GM18868 (cell line): Measurements from ENCODE around the gene CDCA4.

Source experiments
- ATAC-seq: cut with Tn5 transposase; IDR thresholded peaks from one replicate; pipeline ENCODE4 v1.9.1; 2021; ENCODE audit warnings: mild to moderate bottlenecking, moderate library complexity; ENCODE audit not compliant: unreplicated experiment

The CDCA4 gene

DNA sequence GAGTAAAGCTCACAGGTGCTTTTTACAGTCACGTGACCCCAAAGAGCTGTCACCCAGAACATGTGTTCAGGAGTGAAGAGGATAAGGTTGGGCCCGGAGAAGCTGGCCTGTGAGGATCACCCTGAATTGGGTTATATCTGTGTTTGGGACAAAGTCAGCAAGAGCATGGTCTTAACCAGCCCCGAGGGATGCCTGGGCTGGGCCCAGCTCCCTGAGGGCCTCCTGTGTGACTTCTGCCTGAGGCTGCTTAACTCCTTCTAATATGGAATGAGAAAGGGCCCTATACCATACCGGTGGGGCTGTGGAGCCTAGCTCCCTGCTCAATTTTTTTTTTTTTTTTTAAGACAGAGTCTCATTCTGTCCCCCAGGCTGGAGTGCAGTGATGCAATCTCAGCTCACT, 2.5 kb downstream of the CDCA4 start:
- no peak for ATAC-seq

DNA sequence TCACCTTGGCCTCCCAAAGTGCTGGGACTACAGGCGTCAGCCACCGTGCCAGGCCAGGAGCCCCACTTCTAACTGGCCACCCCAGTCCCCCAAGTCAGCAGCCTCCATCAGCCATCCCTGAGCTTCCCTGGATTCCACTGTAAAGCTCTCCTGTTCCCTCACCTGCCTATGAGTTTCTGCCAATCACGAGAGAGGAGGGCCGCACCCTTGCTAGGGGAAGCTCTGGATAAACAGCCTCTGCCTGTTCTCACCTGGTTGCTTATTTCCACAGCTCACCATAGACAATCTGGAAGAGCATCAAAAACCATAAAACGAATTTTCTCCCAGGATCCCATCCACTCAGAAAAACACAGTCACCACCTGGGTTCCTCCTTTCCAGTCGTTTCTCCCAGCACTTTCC, 5.0 kb downstream of the CDCA4 start:
- ATAC-seq: no peak

DNA sequence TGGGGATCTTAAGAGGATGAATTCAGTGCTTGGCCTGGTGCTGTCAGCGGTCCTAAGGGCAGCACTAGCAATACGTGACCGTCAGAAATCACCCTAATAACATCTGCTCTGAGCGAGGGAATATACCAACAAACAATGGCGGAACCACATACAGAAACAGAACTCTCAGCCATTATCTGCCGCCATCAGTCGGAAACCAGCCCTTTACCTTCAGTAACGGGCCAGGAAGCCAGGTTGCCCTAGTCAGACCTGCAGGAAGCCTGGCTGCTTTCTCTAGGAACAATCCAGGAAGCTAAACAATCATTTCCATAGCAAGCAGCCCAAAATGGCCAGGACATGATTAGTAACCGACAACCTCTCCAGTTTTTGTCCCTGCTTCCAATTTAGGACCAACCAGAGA, 5.6 kb downstream of the CDCA4 start:
- ATAC-seq: no peak

DNA sequence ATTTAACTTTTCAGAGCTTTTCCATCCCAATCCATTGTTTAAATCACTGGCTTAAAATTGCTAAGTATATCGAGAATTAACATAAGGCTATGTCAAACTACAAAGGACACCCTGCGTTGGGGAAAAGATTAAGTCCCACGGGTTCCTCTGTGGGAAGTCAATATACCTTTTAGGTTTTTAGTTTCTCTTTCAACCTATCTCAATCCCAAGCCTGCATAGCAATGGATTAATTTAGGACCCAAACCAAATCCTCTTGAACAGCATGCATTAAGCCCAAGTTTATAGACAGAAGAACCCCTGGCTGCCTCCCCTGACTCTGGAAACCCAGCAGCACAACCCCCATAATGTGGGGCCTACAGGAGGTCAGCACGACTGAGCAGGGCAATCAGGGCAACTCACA, 6.3 kb downstream of the CDCA4 start:
- ATAC-seq: no peak

DNA sequence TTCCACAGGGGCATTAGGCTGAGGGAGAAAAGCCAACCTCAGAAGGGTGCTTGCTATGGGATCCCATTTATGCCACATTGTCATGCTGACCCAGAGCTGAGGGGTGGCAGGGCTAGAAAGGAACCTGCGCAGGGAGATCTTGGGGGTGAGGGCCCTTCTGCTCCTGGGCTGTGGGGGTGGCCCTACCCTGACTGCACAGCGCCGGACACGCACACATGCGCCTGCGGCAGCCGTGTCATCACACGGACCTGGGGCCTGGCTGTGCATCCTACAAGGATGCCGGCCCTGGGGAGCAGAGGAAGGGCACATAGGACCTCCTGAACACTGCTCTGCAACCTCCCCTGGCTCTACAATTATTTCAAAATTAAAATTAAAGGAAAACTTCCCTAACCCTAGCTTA, 6.9 kb downstream of the CDCA4 start:
- no peak for ATAC-seq

DNA sequence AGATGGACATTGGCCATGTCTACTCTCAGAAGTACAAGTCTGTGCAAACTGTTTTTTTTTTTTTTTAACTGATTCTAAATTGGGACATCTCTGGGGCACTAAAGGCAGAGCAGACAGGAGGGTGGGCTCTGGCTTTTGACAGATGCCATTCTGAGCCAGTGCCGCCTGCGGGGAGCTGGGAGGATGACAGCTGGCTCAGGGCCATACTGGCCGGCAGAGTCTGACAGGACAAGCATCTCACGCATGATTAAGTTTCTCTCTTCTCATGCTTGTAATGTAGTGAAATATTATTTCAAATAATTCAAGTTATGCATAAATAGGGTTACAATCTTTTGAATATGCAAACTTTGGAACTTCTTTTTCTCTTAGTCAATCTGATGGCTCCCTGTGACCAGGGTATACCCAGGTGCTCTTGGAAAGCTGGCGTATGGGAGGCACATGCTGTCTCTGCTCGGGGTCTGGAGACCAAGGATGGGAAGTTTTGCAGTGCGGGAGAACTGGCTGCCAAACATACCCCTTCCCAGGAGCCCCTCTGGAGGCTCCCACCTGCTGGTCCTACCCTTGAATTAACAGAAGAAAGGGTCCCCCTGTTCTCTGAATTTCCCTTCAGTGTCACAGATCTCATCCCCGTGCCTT, 7.6 kb downstream of the CDCA4 start:
- ATAC-seq: no peak

DNA sequence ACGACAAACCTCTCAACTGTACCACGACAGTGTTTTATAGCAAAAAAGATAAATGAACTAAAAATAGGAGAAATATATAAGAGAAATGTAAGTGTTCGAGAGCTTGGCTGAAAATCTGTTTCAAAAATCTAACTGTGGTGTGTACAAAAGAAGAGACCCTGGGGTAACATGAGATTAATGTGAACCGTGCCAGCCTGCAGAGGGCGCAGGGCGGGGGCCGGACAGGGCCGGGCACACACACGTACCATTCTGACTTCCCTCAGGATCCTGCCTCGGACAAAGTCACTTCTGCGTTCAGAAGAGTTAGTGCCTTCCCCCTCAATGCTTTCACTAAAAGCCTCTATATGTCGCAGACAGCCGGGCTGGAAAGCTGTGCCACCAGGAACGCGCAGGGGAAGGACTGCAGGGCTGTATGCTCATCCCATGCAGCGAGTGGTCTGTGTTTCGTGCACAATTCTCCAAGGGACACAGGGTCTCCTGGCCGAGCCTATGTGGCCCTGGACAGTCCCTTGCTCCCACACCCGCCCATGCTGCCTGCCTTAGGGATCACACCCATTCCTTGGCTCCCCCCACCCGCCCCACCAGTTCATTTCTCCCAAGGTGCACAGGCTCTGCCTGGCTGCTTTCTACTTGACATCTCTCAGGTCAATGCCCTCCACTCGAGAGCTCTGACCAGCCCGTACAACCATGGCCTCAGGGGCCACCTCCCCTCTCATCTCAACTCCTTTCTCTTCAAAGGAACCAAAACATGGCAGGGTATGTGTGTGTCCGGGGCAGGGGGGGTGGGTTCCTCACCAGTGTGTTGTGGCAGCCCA, 8.5 kb downstream of the CDCA4 start:
- no peak for ATAC-seq

DNA sequence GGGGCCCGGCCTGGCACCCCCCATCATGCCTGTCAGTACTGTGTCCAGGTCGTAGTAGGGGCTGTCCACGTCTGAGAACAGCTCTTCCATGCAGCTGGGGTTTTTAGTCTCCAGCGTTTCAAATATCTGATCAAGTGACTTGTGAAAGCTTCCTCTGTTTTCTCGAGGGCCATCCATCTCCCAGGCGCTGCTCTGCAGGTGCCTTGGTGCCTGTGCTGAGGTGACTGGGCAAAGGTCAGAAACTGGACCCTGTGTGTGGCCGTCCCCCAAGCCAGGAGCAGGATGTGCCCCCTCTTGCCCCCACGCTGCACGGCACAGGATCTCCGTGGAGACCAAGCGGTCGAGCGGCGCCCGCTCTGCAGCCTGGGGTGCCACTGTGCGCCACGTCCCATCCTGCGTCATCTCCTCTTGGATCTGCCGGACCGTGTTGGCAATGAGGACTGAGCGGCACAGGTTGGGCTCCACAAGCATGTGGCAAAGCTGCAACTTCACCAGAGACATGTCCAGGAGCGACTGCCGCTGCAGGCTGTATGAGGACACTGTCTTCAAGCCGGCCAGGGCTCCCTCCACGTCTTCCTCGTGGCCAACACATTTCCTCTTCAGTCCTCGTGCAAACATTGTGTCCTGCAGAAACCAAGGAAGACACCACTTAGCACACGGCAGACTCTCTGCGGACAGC, 9.4 kb downstream of the CDCA4 start:
- no peak for ATAC-seq

DNA sequence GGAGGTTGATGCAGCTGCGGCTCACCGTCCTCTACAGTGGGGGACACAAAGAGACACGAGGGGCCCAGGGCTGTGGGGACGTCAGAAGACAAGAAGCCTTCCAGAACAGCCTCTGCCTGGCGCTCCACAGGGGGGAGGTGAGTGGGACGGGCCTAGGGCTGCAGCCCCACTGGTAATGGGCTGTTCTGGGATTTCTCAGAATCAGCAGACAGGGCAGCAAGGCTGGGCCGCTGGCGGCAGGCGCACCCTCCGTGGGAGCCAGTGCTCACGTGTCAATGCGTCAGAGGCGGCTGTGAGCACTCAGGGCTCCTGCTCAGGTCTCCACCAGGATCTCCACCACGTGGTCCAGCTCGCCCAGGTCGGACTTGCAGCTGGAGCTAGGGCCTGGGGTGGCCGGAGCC, 10.0 kb downstream of the CDCA4 start:
- ATAC-seq: no peak

DNA sequence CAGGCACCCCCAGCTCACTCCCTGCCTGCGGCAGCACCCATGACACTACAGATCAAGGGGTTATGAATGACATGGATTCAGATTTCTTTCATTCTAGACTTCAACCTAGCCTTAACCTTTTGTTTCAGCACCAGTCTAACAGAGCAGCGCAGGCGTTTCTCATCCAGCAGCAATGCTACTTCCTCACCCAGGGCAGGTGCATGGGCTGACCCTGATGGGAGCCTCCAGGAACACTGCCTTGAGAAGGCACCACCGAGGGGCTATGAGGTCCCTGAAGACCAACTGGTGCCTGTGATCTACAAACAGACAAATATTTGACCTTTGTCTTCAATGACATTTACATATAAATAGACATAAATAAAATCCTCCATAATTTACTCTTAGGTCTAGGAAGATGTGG, 10.8 kb downstream of the CDCA4 start:
- no peak for ATAC-seq

DNA sequence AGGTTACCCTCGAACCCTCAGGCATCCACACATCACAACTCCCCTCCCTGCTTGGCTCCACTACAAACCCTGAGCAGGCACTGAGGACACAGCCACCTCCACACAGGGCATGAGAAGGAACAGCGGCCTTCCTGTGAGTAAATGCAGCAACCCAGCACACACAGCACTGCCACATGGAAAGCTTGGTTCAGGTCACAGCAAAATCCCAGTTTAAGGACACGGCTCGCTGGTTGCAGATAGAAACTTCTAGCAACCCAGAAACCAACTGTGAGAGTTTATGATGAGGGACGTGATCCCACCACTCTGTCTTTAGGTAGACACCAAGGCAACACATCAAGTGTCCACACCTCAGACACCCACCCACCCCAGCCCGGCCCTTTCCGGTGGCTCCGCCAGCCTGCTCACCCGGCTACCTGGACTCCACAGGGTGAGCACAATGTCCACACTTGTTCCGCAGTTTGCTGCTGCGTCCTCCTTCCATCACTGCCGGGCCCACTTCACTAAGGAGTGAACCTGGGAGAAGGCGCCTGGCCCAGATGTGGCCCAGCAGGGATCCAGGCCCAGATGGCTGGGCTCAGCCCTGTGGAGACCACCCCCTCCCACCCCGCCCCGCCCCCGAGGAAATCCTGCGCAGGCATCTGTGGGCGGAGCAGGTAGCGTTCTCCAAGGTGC, 13.2 kb downstream of the CDCA4 start:
- no peak for ATAC-seq

DNA sequence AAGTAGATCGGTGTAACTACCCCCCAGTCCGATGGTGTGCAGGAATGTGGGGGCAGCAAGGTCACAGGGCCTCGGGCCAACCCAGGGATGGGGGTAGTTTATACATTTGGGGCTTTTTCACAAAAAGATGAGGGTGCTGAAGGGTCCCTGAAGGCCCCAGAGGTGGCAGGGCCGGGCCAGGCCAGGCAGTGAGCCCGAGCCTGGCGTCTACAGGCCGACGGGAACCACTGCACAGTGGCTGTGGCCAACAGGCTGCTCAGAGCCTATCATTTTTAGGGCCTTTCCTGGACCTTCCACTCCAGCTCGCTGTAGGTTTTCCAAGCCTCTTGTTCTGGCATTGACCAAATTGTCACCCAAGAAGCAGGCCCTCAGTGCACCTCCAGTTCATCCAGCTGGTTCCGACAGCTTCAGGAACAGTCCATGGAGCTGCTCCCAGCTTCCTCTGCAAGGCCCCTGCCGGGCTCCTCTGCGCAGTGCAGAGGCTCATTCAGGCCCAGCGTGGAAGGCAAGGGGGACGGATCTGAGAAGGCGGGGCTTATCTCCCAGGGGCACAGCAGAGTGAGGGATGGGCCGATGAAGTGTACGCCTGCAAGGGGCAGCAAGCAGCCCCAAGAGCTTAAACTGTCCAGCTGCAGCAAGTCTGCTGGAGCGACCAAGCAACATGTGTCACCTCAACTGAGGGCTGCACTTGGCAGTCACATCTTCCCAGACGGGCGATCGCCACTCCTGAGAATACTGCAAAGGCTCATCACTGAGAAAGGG, 13.9 kb downstream of the CDCA4 start:
- ATAC-seq: no peak

DNA sequence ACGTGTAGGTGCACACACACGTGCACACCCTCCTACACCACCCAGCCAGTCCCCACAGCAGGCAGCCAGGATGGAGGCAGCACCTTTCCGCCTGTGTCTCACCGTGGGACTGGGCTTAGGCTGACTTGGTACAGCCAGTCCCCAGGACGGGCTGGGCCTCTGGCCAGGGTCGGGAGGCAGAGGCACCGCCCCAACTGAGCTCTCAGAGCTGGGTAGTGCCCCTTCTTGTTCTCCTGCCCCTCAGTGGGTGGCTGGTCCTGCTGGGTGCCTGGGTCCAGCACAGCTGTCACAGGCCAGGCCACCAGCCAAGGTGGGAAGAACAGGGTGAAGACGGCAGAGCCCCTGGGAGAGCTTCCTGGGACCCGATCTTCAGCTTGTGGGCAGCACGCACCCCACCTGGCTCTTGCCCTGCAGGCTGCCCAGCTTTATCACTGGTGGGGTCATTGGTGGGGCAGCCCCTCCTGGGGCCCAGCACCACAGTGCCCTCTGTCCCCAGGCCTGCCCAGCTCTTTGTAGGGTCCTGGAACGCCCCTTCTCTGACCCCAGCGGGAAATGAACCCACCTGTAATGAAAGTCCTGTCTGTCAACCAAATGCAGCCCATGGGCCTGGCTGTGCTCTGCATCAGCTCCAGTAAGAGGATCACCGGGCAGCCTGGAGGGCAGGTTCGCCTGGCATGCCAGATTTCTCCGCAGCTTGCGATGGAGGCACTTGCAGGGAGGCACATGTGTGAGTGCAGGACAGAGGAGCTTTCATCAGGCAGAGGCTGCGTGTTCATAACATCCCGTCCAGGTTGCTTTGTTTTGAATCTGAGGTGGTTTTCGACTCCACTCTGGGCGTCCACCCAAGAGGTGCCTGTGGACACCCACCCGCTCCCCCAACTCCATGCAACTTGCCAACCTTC, 14.7 kb downstream of the CDCA4 start:
- ATAC-seq: no peak

DNA sequence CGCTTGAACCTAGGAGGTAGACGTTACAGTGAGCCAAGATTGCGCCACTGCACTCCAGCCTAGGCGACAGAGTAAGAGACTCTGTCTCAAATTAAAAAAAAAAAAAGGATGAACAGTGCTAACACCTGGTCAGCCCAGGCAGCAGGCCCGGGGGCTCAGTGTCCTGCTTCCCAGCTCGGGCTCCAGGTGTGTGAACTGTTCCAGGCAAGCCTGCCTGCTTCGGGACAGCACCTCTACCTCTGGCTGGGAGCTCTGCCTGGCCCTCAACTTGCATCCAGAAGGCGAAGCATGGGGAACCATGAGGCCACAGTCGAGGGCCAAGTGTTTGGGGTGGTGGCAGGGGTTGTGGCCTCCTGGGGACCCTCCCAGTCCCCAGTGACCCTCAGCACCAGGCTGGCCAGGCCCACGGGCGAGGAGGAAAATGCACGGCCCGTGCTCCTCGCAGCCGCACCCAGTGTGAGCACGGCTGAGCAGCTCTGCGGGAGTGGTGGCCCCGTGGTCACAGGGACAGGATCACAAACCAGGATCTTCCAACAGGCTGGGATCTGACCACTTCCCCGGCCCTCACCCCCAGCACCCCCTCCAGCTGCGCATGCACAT, 15.5 kb downstream of the CDCA4 start:
- ATAC-seq: no peak

DNA sequence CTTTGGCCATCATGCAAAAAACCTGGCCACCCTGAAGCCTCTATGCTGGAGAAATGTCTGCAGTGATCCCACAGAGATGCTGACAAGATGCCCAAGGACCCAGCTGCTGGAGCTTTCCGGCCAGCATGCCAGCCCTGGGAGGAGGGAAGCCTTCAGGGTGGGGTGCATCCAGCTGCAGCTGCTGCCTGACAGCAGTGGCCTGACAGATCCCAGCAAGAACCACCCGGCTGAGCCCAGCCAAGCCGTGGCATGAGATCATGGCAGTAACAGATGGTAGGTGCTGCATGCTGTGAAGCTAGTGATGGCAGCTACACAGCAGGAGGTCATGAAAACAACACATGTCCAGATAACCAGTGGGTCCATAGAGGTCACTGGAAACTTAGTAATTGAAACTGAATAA, 21.5 kb downstream of the CDCA4 start:
- no peak for ATAC-seq

DNA sequence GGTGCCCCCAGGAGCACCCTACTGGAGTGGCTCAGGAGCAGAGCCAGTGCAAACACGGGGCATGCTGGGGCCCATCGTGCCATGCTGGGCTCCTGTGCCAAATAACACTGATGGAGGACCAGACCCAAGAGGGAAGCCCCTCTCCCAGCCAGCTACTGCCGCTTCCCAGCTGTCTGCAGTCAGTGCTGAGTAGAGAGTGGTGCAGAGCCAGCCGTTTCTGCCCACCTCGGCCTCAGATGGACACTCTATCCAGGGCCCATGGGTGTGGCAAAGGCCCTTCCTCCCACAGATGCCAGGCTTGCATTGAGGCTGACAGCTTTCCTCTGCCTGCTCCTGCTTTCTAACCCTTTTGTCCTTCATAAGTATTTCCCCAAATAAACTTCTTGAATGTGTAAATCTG, 22.1 kb downstream of the CDCA4 start:
- no peak for ATAC-seq

DNA sequence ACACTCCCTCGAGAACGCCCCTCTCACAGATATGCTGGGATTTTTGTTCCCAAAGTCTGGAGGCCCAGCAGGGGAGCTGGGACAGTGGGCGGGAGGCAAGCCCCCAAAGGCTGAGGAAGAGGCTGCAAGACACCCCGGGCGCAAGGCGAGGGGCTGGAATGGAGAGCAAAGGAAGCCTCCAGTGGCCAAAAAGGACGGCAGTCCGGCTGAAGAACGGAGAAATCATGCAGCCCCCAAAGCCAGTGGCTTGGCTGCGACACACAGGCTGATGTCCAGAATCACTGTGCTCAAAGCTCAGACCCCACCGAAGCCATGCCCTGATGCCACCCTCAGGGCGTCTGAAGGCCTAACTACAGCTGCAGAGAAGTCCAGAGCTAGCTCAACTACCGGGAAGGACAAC, 24.4 kb downstream of the CDCA4 start:
- ATAC-seq: no peak

DNA sequence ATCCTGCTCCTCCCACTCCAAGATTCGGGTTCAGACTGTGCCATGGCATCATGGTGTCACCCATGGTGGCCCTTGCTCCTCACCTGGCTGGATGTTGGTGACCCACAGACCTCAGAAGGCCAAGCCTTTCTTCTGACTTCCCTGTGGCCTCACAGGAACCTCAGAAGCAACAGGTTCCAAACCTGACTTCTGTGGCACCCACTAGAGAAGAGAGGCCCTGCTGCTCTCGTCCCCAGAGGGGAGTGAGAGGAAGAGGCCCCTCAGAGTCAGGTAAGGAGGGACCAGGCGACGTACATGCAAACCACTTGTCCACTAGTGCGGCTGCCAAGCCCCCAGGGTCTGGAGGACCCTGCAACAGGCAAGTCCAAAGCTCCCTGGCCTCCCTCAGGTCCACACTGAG, 24.9 kb downstream of the CDCA4 start:
- no peak for ATAC-seq

DNA sequence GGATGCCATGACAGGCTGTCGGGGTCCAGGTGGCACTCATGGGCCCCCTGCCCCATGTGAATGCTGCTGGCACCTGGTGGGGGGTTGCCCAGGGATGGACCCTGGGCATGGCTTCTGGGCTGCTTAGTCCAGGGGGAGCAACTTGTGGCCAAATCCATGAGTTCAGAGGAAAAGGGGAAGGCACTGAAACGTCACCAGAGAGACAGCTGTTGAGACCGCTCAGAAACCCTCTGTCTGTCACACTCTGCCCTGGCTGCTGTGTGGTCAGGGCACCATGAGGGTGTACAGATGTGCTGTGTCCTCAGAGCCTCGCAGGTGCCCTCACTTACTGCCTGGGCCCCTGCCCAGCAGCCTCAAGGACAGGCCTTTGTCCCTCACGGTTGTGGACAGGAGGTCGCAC, 25.9 kb downstream of the CDCA4 start:
- ATAC-seq: no peak
